Ascending aorta (tissue), 2 donors: ENCODE data around the gene NAXD. TPM values are rescaled to one million over a fixed set of nuclear protein-coding genes. Genes with fewer than 3 reads are reported as not detected.
"Not testable (repeated sequence)": the region's sequence is repeated elsewhere in the genome, so short reads cannot be mapped to it uniquely, and the experiment has no call there.

Experiments
- DNase-seq, 2 donors: peaks; one replicate each; pipeline ENCODE4 v3.0.0-alpha.2; 2019; ENCODE audit warnings: low spot score in 2 of 2
- H3K27ac ChIP-seq, 2 donors: fragments of 200-600 bp; sonication (generic); one replicate each; pipeline ENCODE4 v1.5.1; 2016 to 2017; ENCODE audit warnings: mild to moderate bottlenecking in 1 of 2
- H3K27me3 ChIP-seq: fragments of 200-600 bp; sonication (generic); one replicate; pipeline ENCODE4 v1.5.1; 2017
- H3K36me3 ChIP-seq, 2 donors: fragments of 200-600 bp; sonication (generic); one replicate each; pipeline ENCODE4 v1.5.1; 2016
- H3K4me1 ChIP-seq, 2 donors: fragments of 200-600 bp; sonication (generic); one replicate each; pipeline ENCODE4 v1.5.1; 2016 to 2017; ENCODE audit warnings: mild to moderate bottlenecking in 1 of 2
- H3K4me3 ChIP-seq, 2 donors: fragments of 200-600 bp; sonication (generic); one replicate each; pipeline ENCODE4 v1.5.1; 2016 to 2017; ENCODE audit warnings: mild to moderate bottlenecking in 1 of 2
- H3K9me3 ChIP-seq, 2 donors: fragments of 200-600 bp; sonication (generic); one replicate each; pipeline ENCODE4 v1.5.1; 2016
- intact Hi-C: fragments of 100-400 bp; cut with DNase I; formaldehyde crosslinking; loops from one replicate; pipeline ENCODE4 v1.15.1; 2023
- total RNA-seq: library from RNA; depleted of rRNA; stranded (reverse); fragments of >200 nt; gene quantifications from one replicate; pipeline ENCODE4 v1.1.0, GENCODE V29; 2016
- TF ChIP-seq, protein P1 (sequence below), 3 experiments: fragments of 200-600 bp in 2 of 3; fragments of 450-650 bp in 1 of 3; sonication (generic) in 2 of 3; IDR thresholded peaks; one replicate each; pipeline ENCODE4 v1.5.1; 2016 to 2019; ENCODE audit warnings: antibody characterized with exemption in 3 of 3, mild to moderate bottlenecking in 1 of 3, moderate library complexity in 1 of 3

Gene NAXD
- total RNA-seq, 1 donor from 2014 or later, result 1.9 TPM

DNA sequence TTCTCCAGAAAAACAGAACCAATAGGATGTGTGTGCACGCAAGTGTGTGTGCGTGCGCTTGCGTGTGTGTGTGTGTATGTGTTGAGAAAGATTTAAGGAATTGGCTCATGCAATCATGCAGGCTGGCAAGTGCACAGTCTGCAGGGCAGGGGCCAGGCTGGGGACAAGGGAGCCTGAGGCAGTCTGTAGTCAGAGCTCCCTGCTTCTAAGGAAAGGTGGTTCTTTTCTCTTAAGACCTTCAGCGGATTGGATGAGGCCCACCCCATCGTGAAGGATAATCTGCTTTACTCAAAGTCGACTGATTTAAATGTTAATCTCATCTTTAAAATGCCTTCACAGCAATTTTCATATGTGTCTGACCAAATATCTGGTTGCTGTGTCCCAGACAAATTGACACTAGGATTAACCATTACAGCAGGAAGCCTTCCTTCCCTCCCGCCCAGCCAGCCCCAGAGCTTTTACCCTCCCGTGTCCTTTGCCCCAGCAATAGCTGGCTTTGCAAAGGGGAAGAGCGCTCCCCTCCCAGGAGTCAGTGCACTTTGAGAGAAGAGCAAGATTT lies 15.0 kb upstream of the NAXD start:
- H3K36me3 ChIP-seq, result no peaks in the 10 kb centered on the region
- no peak for DNase-seq
- TF ChIP-seq, protein P1, sequence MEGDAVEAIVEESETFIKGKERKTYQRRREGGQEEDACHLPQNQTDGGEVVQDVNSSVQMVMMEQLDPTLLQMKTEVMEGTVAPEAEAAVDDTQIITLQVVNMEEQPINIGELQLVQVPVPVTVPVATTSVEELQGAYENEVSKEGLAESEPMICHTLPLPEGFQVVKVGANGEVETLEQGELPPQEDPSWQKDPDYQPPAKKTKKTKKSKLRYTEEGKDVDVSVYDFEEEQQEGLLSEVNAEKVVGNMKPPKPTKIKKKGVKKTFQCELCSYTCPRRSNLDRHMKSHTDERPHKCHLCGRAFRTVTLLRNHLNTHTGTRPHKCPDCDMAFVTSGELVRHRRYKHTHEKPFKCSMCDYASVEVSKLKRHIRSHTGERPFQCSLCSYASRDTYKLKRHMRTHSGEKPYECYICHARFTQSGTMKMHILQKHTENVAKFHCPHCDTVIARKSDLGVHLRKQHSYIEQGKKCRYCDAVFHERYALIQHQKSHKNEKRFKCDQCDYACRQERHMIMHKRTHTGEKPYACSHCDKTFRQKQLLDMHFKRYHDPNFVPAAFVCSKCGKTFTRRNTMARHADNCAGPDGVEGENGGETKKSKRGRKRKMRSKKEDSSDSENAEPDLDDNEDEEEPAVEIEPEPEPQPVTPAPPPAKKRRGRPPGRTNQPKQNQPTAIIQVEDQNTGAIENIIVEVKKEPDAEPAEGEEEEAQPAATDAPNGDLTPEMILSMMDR (IDR thresholded peaks at IDR 0.05), result no peak
- no peaks in the 10 kb centered on the region for H3K4me1 ChIP-seq
- H3K4me3 ChIP-seq, result no peak overlapping the region
- H3K9me3 ChIP-seq, result no peaks in the 10 kb centered on the region
- no peaks in the 10 kb centered on the region for H3K27me3 ChIP-seq
- intact Hi-C loops, result no loop called here
- H3K27ac ChIP-seq, result no peak overlapping the region

DNA sequence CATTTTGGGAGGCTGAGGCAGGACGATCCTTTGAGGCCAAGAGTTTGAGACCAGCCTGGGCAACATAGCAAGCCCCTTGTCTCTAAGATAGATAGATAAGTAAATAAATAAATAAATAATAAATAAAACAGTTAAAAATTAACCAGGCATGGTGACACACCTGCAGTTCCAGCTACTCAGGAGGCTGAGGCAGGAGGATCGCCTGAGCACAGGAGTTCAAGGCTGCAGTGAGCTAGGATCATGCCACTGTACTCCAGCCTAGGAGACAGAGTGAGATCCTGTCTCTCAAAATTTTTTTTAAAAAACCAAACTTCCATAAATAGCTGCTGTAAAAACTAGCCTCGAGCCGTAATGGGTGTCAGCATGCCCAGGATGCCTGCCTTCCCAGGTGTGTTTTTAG lies 14.4 kb upstream of the NAXD start:
- no peak overlapping the region for H3K4me3 ChIP-seq
- intact Hi-C loops, result no loop called here
- H3K9me3 ChIP-seq, result no peaks in the 10 kb centered on the region
- no peak for DNase-seq
- H3K4me1 ChIP-seq, result no peaks in the 10 kb centered on the region
- H3K27me3 ChIP-seq, result no peaks in the 10 kb centered on the region
- TF ChIP-seq, protein P1 (IDR thresholded peaks at IDR 0.05), result no peak
- no peaks in the 10 kb centered on the region for H3K36me3 ChIP-seq
- H3K27ac ChIP-seq, result no peak overlapping the region

DNA sequence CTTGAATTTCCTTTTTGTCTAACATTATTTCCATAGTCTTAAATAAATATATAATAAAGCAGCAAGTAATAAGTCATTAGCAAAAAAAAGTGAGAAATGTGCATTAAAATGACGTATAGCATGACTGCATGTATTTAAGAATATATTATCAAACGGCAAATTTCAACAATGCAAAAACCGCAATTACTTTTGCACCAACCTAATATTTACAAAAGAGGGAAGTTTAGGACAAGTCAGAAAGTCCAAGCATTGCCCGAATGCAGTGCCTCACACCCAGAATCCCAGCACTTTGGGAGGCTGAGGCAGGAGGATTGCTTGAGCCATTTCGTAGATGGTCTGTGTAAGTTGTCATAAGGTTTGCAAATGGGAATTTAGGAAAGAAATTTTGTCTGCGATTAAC lies 10.2 kb upstream of the NAXD start:
- no peaks in the 10 kb centered on the region for H3K36me3 ChIP-seq
- DNase-seq, result no peak
- no peaks in the 10 kb centered on the region for H3K9me3 ChIP-seq
- intact Hi-C loops, result no loop called here
- no peak overlapping the region for H3K4me3 ChIP-seq
- no peaks in the 10 kb centered on the region for H3K4me1 ChIP-seq
- TF ChIP-seq, protein P1 (IDR thresholded peaks at IDR 0.05), result no peak
- H3K27ac ChIP-seq, result no peak overlapping the region
- no peaks in the 10 kb centered on the region for H3K27me3 ChIP-seq

DNA sequence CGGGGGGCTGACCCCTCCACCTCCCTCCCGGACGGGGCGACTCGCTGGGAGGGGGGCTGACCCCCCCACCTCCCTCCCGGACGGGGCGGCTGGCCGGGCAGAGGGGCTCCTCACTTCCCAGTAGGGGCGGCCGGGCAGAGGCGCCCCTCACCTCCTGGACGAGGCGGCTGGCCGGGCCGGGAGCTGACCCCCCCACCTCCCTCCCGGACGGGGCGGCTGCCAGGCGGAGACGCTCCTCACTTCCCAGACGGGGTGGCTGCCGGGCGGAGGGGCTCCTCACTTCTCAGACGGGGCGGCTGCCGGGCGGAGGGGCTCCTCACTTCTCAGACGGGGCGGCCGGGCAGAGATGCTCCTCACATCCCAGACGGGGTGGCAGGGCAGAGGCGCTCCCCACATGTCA lies 9.1 kb upstream of the NAXD start:
- DNase-seq, intact Hi-C loops: not testable (repeated sequence)

DNA sequence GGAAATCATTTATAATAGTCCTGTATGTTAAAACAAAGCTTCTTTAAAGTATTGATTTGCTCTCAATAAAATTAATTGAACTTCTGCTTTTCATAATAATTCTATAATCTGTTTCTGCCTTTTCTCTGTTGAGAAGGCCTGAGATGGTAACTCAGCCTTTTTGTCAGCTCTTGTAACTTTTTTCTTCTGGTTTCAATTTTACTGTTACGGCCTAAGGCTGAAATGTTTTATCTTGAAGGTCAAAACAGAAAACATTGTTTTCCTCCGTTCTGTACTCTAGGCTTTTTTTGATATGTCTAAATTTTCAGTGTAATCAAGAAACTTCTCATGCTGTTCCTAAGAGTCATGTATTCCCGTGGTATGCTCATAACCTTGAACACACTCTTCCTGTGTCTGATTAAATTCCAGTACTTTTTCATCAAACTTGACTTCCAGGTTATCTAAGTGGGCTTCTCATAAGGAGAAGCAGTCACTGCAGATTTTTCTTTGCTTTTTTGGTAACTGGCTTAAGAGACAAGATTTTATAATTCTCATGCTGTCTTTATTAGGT lies 7.6 kb upstream of the NAXD start:
- no peaks in the 10 kb centered on the region for H3K36me3 ChIP-seq
- TF ChIP-seq, protein P1 (IDR thresholded peaks at IDR 0.05), result no peak
- no peaks in the 10 kb centered on the region for H3K9me3 ChIP-seq
- intact Hi-C loops, result no loop called here
- no peak overlapping the region for H3K4me3 ChIP-seq
- no peaks in the 10 kb centered on the region for H3K4me1 ChIP-seq
- no peak for DNase-seq
- no peaks in the 10 kb centered on the region for H3K27me3 ChIP-seq
- H3K27ac ChIP-seq, result no peak overlapping the region

More for the DNA sequence above, 9.1 kb upstream of the NAXD start:
- not testable (repeated sequence) for H3K9me3 ChIP-seq, H3K4me3 ChIP-seq, H3K27me3 ChIP-seq, H3K36me3 ChIP-seq, H3K4me1 ChIP-seq, H3K27ac ChIP-seq

DNA sequence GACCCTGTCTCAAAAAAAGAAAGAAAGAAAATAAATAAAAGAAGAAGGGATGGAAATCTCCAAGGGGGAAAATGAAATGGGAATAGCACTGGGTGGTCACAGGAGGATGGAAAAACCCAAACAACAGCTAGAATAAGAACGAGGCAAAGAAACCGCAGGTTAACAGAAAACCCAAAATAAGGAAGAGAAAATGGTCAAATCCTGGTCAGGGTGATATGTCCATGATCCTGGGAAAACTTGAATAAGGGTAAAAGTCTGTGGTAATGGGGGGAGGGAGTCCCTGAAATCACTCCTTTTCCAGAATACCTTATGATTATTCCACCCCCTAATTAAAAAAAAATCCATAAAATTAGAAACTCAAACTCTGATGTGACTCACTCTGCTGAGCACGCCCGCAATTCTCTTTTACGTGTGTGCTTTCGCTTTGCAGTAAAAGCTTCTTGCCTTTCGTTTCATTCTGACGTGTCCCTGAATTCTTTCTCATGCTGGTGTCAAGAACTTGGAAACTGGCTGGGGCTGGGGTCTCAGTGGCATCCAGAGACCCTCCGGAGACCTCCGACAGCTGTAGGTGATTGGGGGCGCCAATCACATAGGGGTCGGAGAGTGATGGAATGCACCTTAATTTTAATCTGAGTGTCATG lies 4.3 kb upstream of the NAXD start:
- Histone ChIP-seq H3K36me3 (no peaks in the 10 kb centered on the region), H3K27ac (no peak overlapping the region), H3K4me1 (peaks cover 2 to 4% of the 10 kb centered on the region in 2 donors), H3K9me3 (no peaks in the 10 kb centered on the region), H3K27me3 (no peaks in the 10 kb centered on the region), H3K4me3 (no peak overlapping the region)
- DNase-seq, result no peak
- TF ChIP-seq, protein P1 (IDR thresholded peaks at IDR 0.05), result no peak
- intact Hi-C loops, result no loop called here
